ENCODE results near the gene PSMC3IP.
A peak's percentile ranks its signal among the peaks of the same experiment; 100 is the strongest.

- peak in 1 of 2 experiments; percentile 56; a peak in 2 of 4 replicates for TF ChIP-seq CTCF (conservative IDR thresholded peaks at IDR 0.05; ENCODE audit: low read depth in 2 of 2)
- no peak for TF ChIP-seq CREB1 (CRISPR knock-in tag; IDR thresholded peaks at IDR 0.05; ENCODE audit: low read depth)
- TF ChIP-seq EZH2 (IDR thresholded peaks at IDR 0.05; ENCODE audit: low read depth, unreplicated experiment) = no peak
- TF ChIP-seq POLR2AphosphoS5 (IDR thresholded peaks at IDR 0.05; ENCODE audit: low read depth) = no peak
- TF ChIP-seq JUNB (IDR thresholded peaks at IDR 0.05; ENCODE audit: unreplicated experiment) = no peak
- no peak for TF ChIP-seq EZH2phosphoT487 (IDR thresholded peaks at IDR 0.05; ENCODE audit: unreplicated experiment)
- no peak for TF ChIP-seq REST (IDR thresholded peaks at IDR 0.05; ENCODE audit: unreplicated experiment)
- TF ChIP-seq ZNF114 (CRISPR knock-in tag; IDR thresholded peaks at IDR 0.05) = no peak
- TF ChIP-seq STAT1 (IDR thresholded peaks at IDR 0.05; ENCODE audit: unreplicated experiment) = no peak
- TF ChIP-seq ETS1 (IDR thresholded peaks at IDR 0.05) = no peak
- TF ChIP-seq ZNF462 (CRISPR knock-in tag; IDR thresholded peaks at IDR 0.05) = no peak
- no peak for TF ChIP-seq NANOG (IDR thresholded peaks at IDR 0.05; ENCODE audit: borderline replicate concordance)
- TF ChIP-seq ZNF331 (CRISPR knock-in tag; IDR thresholded peaks at IDR 0.05; ENCODE audit: low read depth) = no peak
Observed at GRCh38 chr17:42623732-42624596, 46.4 kb upstream of the PSMC3IP start.
